Activated T-helper 9 cell treated with anti-CD3 and anti-CD28 coated beads, Interleukin-2, amount 50 U/mL, for 16 hours (primary cell): ENCODE data around the gene EPB41.
"Not testable (repeated sequence)": the region's sequence is repeated elsewhere in the genome, so short reads cannot be mapped to it uniquely, and the experiment has no call there.

Experiments used
- DNase-seq: peaks from one replicate; pipeline ENCODE4 v3.0.0-alpha.2; 2020; ENCODE audit warnings: low read depth

Gene EPB41

GRCh38 chr1:28927648-28928313, 13.4 kb downstream of the EPB41 start:
- DNase-seq: no peak

- no peak for DNase-seq
These were observed 14.1 kb downstream of the EPB41 start for GRCh38 chr1:28928314-28928941.

GRCh38 chr1:28933277-28933676, 18.9 kb downstream of the EPB41 start:
- no peak for DNase-seq

- no peak for DNase-seq
These were observed 19.5 kb downstream of the EPB41 start for GRCh38 chr1:28933918-28934317.

GRCh38 chr1:28934676-28935075, 20.3 kb downstream of the EPB41 start:
- DNase-seq: no peak

GRCh38 chr1:28935293-28935692, 20.9 kb downstream of the EPB41 start:
- no peak for DNase-seq

- DNase-seq: no peak
These were observed 21.7 kb downstream of the EPB41 start for GRCh38 chr1:28936094-28936493.

GRCh38 chr1:28936528-28936927, 22.2 kb downstream of the EPB41 start:
- no peak for DNase-seq

GRCh38 chr1:28943581-28943980, 29.2 kb downstream of the EPB41 start:
- DNase-seq: not testable (repeated sequence)

- DNase-seq: no peak
These were observed 35.6 kb downstream of the EPB41 start for GRCh38 chr1:28950006-28950405.

- no peak for DNase-seq
These were observed 36.1 kb downstream of the EPB41 start for GRCh38 chr1:28950449-28950848.

- DNase-seq: no peak
These were observed 39.9 kb downstream of the EPB41 start for GRCh38 chr1:28954126-28954726.

- DNase-seq: no peak
These were observed 41.7 kb downstream of the EPB41 start for GRCh38 chr1:28956038-28956464.

- DNase-seq: not testable (repeated sequence)
These were observed 47.9 kb downstream of the EPB41 start for GRCh38 chr1:28962114-28962831.

GRCh38 chr1:28965271-28965870, 51.0 kb downstream of the EPB41 start:
- DNase-seq: no peak

- no peak for DNase-seq
These were observed 52.2 kb downstream of the EPB41 start for GRCh38 chr1:28966617-28967016.

- no peak for DNase-seq
These were observed 57.8 kb downstream of the EPB41 start for GRCh38 chr1:28971980-28972771.

- no peak for DNase-seq
These were observed 59.4 kb downstream of the EPB41 start for GRCh38 chr1:28973596-28974421.

- no peak for DNase-seq
These were observed 60.1 kb downstream of the EPB41 start for GRCh38 chr1:28974432-28974831.

- DNase-seq: no peak
These were observed 61.9 kb downstream of the EPB41 start for GRCh38 chr1:28976248-28976647.

- no peak for DNase-seq
These were observed 66.8 kb downstream of the EPB41 start for GRCh38 chr1:28981210-28981609.
